Activated gamma-delta T cell (primary cell): ENCODE data around the gene FANCC.

Experiments used
- DNase-seq: peaks from one replicate; lab custom pipeline; 2025; lab: John Stamatoyannopoulos, UW
- total RNA-seq, 2 donors: gene quantifications; one replicate each; lab custom pipeline; 2026; lab: John Stamatoyannopoulos, UW

Gene FANCC
- total RNA-seq = 9.6 to 10.3 reads per million in 2 donors

GRCh38 chr9:95317119-95317892 is at the start of gene FANCC:
FANCC (minus strand) TSS chr9:95317709; CDS start chr9:95249291, 68,418 bp downstream.
- DNase-seq = peak; percentile 76

GRCh38 chr9:95366731-95367325 is 49.3 kb upstream of the FANCC start:
- DNase-seq = no peak

- no peak for DNase-seq
Observed at GRCh38 chr9:95365766-95366165, 48.3 kb upstream of the FANCC start.

- DNase-seq = no peak
Observed at GRCh38 chr9:95363051-95363841, 45.7 kb upstream of the FANCC start.

- no peak for DNase-seq
Observed at GRCh38 chr9:95360866-95361265, 43.4 kb upstream of the FANCC start.

- no peak for DNase-seq
Observed at GRCh38 chr9:95357316-95357715, 39.8 kb upstream of the FANCC start.

GRCh38 chr9:95355500-95355899 is 38.0 kb upstream of the FANCC start:
- DNase-seq = no peak

- DNase-seq = no peak
Observed at GRCh38 chr9:95351051-95351450, 33.5 kb upstream of the FANCC start.

- no peak for DNase-seq
Observed at GRCh38 chr9:95350266-95350665, 32.8 kb upstream of the FANCC start.

GRCh38 chr9:95349091-95350038 is 31.9 kb upstream of the FANCC start:
- no peak for DNase-seq

- no peak for DNase-seq
Observed at GRCh38 chr9:95346021-95346420, 28.5 kb upstream of the FANCC start.

GRCh38 chr9:95344735-95345325 is 27.3 kb upstream of the FANCC start:
- DNase-seq = no peak

GRCh38 chr9:95343725-95344287 is 26.3 kb upstream of the FANCC start:
- DNase-seq = no peak

GRCh38 chr9:95342571-95342970 is 25.1 kb upstream of the FANCC start:
- DNase-seq = no peak

- DNase-seq = no peak
Observed at GRCh38 chr9:95341293-95341962, 23.9 kb upstream of the FANCC start.

- DNase-seq = no peak
Observed at GRCh38 chr9:95338243-95338642, 20.7 kb upstream of the FANCC start.

GRCh38 chr9:95336281-95336680 is 18.8 kb upstream of the FANCC start:
- DNase-seq = no peak

GRCh38 chr9:95333426-95333825 is 15.9 kb upstream of the FANCC start:
- no peak for DNase-seq

- no peak for DNase-seq
Observed at GRCh38 chr9:95332860-95333259, 15.4 kb upstream of the FANCC start.

- DNase-seq = no peak
Observed at GRCh38 chr9:95330720-95331404, 13.4 kb upstream of the FANCC start.
